Subcutaneous abdominal adipose tissue (tissue), 5 donors: ENCODE results near the gene CMBL.
A peak's percentile ranks its signal among the peaks of the same experiment; 100 is the strongest.

Experiments
- H3K27ac ChIP-seq: one replicate; pipeline ENCODE4 v1.7.0; 2013; ENCODE audit warnings: low read depth, mild to moderate bottlenecking, inconsistent platforms, low read length, moderate library complexity
- H3K27me3 ChIP-seq, 5 donors: one replicate each; pipeline ENCODE4 v1.7.0; 2013; ENCODE audit warnings: low read length in 5 of 5, inconsistent platforms in 1 of 5; ENCODE audit not compliant: control insufficient read depth in 5 of 5, insufficient read depth in 4 of 5
- H3K36me3 ChIP-seq, 5 donors: one replicate each; pipeline ENCODE4 v1.7.0; 2013; ENCODE audit warnings: low read length in 5 of 5; ENCODE audit not compliant: control insufficient read depth in 5 of 5, insufficient read depth in 5 of 5
- H3K4me1 ChIP-seq, 5 donors: one replicate each; pipeline ENCODE4 v1.7.0; 2013; ENCODE audit warnings: low read length in 5 of 5, mild to moderate bottlenecking in 3 of 5, moderate library complexity in 1 of 5; ENCODE audit not compliant: control insufficient read depth in 5 of 5, insufficient read depth in 5 of 5
- H3K4me3 ChIP-seq, 5 donors: one replicate each; pipeline ENCODE4 v1.7.0; 2013; ENCODE audit warnings: low read length in 5 of 5, low read depth in 1 of 5
- H3K9ac ChIP-seq, 5 donors: one replicate each; pipeline ENCODE4 v1.7.0; 2013; ENCODE audit warnings: low read length in 5 of 5, mild to moderate bottlenecking in 4 of 5, moderate library complexity in 3 of 5
- H3K9me3 ChIP-seq, 5 donors: one replicate each; pipeline ENCODE4 v1.7.0; 2013; ENCODE audit warnings: low read length in 5 of 5; ENCODE audit not compliant: control insufficient read depth in 5 of 5
- donor health status: healthy.
- donor health status: healthy.
- donor health status: healthy.
- donor health status: healthy.
- donor health status: healthy.

The CMBL gene

DNA sequence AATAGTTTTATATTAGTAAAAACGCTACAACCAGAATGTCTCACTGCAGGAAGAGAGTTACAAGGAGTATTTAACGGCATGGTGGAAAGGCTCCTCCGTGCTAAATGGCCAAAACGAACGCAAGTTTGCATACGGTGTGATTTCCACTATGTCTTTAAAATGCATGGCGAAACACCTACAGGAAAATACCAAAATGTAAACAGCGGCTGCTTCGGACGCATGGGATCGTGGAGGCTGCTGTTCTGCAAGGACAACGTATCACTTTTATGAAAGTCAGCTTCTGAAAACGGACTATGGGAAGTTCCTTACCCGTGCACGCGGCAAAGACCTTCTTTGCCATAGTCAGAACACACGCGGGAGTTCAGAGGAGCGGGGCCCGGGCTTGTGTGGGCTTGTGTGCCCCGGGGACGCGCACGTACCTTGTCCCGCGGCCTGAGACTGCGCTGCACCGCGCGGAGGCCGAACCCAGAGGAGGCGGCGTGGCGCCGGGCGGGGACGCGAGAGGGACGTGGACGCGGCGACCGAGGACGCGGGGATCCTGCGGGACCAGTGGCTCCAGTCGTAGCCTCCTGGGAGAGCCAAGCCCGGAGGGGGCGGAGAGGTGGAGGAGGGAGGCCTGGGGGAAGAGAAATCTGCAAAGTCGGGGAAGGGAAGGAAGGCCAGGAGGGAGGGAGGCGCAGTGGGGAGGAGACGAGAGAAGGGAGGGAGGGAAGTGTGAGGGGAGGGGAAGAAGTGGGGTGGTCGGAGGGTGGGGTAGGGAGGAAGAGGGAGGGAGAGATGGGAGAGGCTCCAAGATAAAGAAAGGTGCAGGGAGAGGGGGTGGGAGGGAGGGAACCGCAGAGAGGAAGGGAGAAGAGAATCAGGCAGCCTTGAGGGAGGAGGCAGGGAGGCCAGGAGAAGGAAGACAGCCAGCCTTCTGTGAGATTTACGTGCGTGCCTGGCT, at the start of gene CMBL:
Gene CMBL, minus strand, starts transcription at position 697 of the 943 bp plus-strand sequence. CDS start 17,140 bp downstream, outside the sequence.
- peaks cover 2 to 43% (median 36%) of the 10 kb centered on the region in 5 donors for H3K4me1 ChIP-seq
- H3K4me3 ChIP-seq = peak within 1 kb of the TSS; percentile 69 to 81 (median 80)
- peak within 1 kb of the TSS; percentile 26 to 78 (median 60) for H3K9ac ChIP-seq
- no peaks in the 10 kb centered on the region for H3K36me3 ChIP-seq
- H3K27me3 ChIP-seq = no peaks in the 10 kb centered on the region
- H3K9me3 ChIP-seq = no peaks in the 10 kb centered on the region
- peak within 1 kb of the TSS; percentile 65 for H3K27ac ChIP-seq

- Histone ChIP-seq H3K9ac (peak overlapping the region; percentile 90 to 95 (median 91)), H3K27ac (peak overlapping the region; percentile 94), H3K36me3 (peaks cover 0 to 3% (median 0%) of the 10 kb centered on the region in 5 donors), H3K4me3 (peak overlapping the region; percentile 73 to 92 (median 86)), H3K27me3 (no peaks in the 10 kb centered on the region), H3K9me3 (no peaks in the 10 kb centered on the region), H3K4me1 (peaks cover 3 to 48% (median 38%) of the 10 kb centered on the region in 5 donors)
Measured at GRCh38 chr5:10355071-10355889, 47.6 kb upstream of the CMBL start.

DNA sequence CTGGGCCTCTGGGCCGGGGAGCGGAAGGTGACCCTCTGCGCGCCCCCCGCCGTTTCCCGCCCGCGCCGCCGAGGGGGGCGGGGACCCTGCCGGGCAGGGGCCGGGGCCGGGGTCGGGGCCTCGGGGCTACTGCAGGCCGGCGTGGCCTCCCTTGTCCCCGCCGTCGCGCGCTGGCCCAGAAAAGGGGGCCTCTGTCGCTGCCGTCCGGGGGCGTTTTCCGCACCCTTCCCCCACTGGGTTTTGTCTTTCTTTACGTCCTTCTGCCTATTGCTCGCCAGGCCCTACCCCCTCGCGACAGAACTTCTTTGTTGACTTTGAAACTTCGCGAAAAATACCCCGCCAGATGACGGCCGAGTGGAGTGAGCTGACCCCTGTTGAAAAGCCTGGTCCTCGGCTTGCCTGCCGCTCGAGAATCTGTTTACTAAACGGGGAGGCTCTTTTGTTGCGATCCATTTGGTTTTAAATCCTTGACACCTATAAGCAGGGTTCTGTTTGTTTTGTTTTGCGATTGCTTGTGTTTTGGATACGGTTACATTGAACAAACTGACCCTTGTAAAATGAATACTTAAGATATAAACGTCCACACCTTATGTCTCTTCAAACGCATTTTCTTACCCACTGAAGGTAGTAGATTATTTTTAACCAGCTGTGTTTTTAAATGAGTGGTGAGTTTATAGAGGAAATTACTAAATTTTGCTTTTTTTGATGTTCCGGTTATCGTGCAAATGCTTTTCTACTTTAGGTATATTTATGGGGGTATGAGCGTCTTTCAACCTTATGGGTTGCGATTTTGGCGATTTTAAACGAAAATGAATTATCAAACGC, 46.6 kb upstream of the CMBL start:
- H3K9ac ChIP-seq = peak overlapping the region; percentile 90 to 95 (median 91)
- H3K27me3 ChIP-seq = no peaks in the 10 kb centered on the region
- peaks cover 3 to 46% (median 38%) of the 10 kb centered on the region in 5 donors for H3K4me1 ChIP-seq
- peaks cover 0 to 3% (median 0%) of the 10 kb centered on the region in 5 donors for H3K36me3 ChIP-seq
- H3K4me3 ChIP-seq = peak overlapping the region; percentile 73 to 92 (median 86)
- H3K27ac ChIP-seq = peak overlapping the region; percentile 94
- no peaks in the 10 kb centered on the region for H3K9me3 ChIP-seq

DNA sequence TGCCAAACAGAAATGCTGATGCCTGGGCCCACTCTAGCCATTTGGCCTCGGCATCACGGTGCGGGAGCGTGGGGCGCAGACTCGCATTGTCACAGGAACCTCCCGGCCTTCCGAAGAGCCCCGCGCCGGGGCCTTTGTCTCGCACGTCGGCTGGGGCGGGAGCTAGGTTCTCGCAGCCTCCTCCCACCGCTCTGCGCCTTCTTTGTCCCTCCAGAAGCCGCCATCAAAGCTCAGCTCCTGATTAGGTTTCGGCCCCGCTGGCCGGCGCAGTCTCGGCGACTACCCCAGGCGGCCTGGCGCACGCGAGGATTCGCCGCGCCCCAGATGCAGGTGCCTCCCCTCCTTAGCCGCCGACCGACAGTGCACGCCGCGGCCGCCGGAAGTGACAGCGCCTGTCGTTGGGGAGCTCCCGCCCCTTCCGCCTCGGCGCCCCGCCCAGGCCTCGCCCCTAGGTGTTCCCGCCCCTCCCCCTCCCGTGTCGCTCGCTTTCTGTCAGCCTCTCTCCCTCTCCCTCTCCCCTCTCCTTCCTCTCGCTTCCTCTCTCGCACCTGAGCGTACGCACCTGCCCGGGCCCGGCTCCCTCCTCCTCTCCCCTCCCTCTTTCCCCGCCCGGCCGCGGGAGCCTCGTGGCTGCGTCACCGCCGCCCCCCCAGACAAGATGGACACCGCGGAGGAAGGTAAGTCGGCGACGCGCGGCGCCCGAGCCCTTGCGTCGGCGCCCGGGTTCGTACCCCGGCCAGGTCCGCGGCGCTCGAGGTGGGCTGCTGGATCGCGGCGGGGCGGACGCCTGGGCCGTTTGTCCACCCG, 45.7 kb upstream of the CMBL start, which contains the start of gene MARCHF6:
Gene MARCHF6, plus strand, starts transcription at position 455 of the 807 bp plus-strand sequence. Its CDS starts 204 bp downstream, at position 659.
- peak within 1 kb of the TSS; percentile 94 for H3K27ac ChIP-seq
- no peaks in the 10 kb centered on the region for H3K27me3 ChIP-seq
- H3K36me3 ChIP-seq = no peaks in the 10 kb centered on the region
- H3K4me3 ChIP-seq = peak within 1 kb of the TSS; percentile 73 to 92 (median 86)
- peaks cover 3 to 46% (median 35%) of the 10 kb centered on the region in 5 donors for H3K4me1 ChIP-seq
- no peaks in the 10 kb centered on the region for H3K9me3 ChIP-seq
- peak within 1 kb of the TSS; percentile 90 to 95 (median 91) for H3K9ac ChIP-seq

GRCh38 chr5:10352430-10353240, 44.9 kb upstream of the CMBL start:
- no peaks in the 10 kb centered on the region for H3K9me3 ChIP-seq
- H3K27ac ChIP-seq = peak overlapping the region; percentile 94
- H3K9ac ChIP-seq = peak overlapping the region; percentile 79 to 95 (median 91)
- no peaks in the 10 kb centered on the region for H3K36me3 ChIP-seq
- H3K27me3 ChIP-seq = no peaks in the 10 kb centered on the region
- H3K4me3 ChIP-seq = peak overlapping the region; percentile 73 to 91 (median 84)
- peaks cover 3 to 40% (median 29%) of the 10 kb centered on the region in 5 donors for H3K4me1 ChIP-seq

DNA sequence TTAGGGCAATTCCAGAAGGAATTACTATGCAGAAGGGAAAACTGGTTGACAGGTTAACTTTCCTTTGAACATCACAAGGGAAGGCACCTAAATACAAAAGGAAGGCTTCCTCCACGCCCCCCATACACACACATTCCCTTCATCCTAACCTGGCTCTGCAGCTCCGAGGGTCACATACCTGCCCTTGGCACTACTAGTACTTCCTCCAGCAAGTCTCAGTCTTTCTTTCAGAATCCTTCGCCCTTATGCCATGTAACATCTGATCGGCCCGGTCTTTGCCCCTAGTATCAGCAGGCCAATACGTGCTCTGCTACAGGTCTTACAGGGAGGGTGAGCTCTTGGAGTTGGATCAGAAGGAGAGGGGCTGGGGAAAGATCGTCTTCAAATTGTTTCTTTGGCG, 44.2 kb upstream of the CMBL start:
- H3K4me1 ChIP-seq = peaks cover 3 to 33% (median 25%) of the 10 kb centered on the region in 5 donors
- no peaks in the 10 kb centered on the region for H3K27me3 ChIP-seq
- no peak overlapping the region for H3K4me3 ChIP-seq
- peak overlapping the region; percentile 94 for H3K27ac ChIP-seq
- no peaks in the 10 kb centered on the region for H3K36me3 ChIP-seq
- H3K9ac ChIP-seq = no peak overlapping the region
- no peaks in the 10 kb centered on the region for H3K9me3 ChIP-seq

- H3K9ac ChIP-seq = no peak overlapping the region
- no peaks in the 10 kb centered on the region for H3K9me3 ChIP-seq
- no peaks in the 10 kb centered on the region for H3K27me3 ChIP-seq
- H3K27ac ChIP-seq = no peak overlapping the region
- no peak overlapping the region for H3K4me3 ChIP-seq
- no peaks in the 10 kb centered on the region for H3K36me3 ChIP-seq
- peaks cover 3 to 28% (median 21%) of the 10 kb centered on the region in 5 donors for H3K4me1 ChIP-seq
Measured at GRCh38 chr5:10351199-10351905, 43.6 kb upstream of the CMBL start.

DNA sequence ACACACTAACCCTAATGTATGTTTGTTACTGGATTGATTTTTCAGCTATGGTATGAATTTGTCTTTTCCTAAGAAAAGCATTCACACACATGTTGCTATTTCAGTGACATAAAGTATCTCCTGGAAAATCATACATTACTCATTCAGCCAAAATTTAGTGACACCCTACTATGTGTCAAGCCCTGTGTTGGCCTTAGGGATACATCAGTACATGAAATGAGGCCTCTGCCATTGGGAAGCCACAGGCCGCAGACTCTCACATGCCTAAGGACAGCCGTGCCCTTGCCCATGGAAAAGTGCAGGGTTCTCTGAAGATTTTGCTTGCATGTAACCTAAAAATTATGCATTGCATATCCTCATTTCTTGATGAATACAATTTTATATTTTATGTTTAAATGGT, 40.6 kb upstream of the CMBL start:
- H3K36me3 ChIP-seq = no peaks in the 10 kb centered on the region
- H3K4me3 ChIP-seq = no peak overlapping the region
- no peak overlapping the region for H3K9ac ChIP-seq
- no peaks in the 10 kb centered on the region for H3K27me3 ChIP-seq
- no peak overlapping the region for H3K27ac ChIP-seq
- peaks cover 3 to 15% (median 8%) of the 10 kb centered on the region in 5 donors for H3K4me1 ChIP-seq
- no peaks in the 10 kb centered on the region for H3K9me3 ChIP-seq
